ELF-1 (cell line): Measurements from ENCODE around the gene NRBF2.
"Not testable (repeated sequence)": the region's sequence is repeated elsewhere in the genome, so short reads cannot be mapped to it uniquely, and the experiment has no call there.

Experiments
- DNase-seq: peaks from one replicate; pipeline ENCODE4 v3.0.0-alpha.2; 2016; ENCODE audit warnings: low read depth, low spot score

The NRBF2 gene

DNA sequence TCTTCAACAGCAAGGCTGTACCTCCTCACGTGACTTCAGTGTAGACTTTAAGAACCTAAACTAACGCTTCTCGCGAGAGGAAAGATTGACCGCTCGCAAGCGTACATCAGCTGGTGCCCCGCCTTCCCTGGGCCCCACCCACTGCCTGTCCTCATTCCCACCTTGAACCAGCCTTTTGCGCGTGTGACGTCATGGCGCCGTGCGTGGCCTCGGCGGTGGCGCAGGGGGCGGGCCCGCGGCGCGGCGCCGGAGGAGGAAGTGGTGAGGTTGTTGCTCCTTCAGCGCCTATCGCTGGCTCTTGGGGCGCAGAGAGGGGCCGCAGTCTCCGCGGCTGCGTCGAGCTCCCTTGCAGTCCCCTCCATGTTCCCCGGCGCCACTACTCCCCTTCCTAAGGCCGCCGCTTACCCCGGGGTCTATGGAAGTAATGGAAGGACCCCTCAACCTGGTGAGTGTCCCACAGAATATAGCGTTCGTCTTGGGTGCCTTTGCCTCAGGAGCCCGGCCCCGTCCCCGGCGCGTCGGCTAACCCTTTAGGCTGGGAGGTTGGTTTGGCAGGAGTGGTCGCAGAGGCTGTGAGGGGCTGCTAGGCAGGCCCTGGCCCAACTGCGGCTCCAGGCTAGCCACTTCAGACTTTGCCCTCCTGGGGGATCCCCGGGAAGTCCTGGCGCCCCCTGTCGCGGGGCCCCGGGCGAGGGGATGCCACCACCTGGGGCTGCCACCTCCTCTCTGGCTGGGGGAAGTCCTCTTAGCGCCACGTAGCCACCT lies at the start of gene NRBF2:
Gene NRBF2, plus strand, starts transcription at position 273 of the 765 bp plus-strand sequence. Its CDS starts 143 bp downstream, at position 416.
- DNase-seq, result peak; percentile 99

DNA sequence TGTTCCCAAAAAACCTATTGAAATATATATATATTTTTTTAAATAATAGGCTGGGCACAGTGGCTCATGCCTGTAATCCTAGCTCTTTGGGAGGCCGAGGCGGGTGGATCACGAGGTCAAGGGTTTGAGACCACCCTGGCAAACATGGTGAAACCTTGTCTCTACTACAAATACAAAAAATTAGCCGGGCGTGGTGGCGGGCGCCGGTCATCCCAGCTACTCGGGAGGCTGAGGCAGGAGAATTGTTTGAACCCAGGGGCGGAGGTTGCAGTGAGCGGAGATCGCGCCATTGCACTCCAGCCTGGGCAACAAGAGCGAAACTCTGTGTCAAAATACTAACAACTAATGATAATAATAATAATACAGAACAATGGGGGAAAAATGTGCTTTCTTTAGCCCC lies 49.7 kb upstream of the NRBF2 start:
- not testable (repeated sequence) for DNase-seq

DNA sequence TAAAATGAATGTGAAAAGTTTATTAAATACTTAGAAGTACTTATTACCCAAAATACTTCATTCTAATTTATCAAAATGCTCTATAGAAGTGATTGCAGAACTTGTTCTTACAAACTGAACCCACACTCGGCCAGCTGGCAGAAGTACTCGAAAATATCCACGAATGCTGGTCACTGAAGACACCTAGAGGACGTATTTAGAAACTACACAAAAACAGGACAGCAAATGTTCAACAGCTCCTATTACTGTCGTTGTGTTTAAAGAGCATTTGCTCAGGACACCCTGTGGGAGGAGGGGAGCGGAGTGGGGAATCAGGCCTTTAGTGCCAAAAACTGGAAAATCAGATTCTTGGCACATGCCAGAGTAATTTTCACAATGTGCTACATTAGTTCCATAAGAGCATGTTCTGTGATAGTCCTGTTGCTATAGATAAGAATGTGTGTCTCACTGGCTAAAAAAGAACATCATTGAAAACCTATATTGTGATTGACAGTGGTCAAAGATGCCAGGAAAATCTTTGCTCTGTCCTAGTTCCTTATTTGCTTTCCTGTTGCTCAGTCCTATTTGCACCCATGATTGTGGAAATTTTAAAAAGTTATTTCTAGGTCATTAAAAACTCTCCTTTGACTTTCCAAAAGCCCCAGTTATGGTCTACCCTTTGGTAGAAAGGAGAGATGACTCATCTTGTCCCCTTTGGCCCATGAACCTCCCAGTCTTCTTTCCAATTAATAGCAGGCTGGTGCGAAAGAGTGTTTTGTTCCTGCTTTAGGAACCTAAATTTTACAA lies 49.0 kb upstream of the NRBF2 start:
- DNase-seq, result no peak

DNA sequence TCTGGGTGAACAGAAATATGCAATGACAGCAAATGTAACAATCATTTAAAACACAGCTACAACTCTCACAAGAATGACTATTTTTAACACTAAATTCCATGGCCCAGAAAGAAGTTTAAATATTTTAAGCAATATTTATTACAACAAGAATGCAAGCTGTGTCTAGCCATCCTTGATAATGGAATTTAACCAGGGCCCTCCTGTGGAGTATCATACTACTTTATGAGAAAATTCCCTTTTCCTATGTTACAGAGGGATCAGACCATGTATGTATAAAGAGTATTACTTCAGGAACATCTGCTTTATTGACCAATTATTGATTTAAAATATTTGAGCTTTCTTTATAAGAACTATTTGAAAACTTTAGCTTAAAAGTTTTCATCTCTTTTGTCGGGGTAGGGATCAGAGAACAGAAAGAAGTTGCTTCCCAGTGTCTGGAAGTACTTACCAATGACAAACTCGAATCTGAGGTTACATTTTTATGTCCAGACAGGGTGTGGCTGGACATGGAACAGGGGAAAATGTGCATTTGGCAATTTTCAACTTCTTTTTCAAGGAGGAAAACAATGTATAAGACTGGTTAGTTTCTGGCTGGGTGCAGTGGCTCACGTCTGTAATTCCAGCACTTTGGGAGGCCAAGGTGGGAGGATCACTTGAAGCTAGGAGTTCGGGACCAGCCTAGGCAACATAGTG lies 48.3 kb upstream of the NRBF2 start:
- no peak for DNase-seq

DNA sequence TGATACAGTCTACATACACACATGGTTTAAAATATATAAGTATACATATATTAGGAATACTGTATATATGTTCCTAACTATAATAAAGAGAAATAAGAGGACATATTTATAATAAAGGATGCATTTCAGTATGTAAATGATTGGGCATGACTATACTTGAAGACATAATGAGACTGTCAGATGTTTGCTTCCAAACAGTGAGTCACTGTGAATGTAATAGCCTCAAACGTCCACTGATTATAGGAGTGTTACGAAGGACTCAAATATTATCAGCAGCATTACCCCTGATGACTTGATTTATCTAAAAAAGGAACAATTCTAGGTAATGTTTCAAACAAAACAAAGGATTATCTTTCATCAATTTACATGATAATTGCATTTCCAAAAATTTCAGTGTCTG lies 39.9 kb upstream of the NRBF2 start:
- DNase-seq, result no peak

DNA sequence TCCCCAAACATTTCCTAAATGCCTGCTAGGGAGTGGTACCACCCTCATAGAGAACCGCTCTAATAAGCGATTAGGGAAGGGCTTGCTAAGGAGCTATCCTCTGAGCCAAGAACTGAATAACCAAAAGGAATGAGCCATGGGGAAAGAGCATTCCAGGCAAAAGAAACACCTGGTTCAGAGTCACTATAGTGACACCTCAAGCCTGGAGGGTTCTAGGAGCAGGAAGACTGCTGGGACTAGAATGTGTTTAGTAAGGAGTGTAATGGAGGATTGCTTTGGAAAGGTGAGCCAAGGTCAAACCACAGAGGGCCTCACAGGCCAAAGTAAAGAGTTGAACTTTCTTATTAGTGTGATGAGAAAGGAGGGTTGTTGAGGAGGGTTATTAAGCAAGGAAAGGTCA lies 38.7 kb upstream of the NRBF2 start:
- DNase-seq, result no peak

DNA sequence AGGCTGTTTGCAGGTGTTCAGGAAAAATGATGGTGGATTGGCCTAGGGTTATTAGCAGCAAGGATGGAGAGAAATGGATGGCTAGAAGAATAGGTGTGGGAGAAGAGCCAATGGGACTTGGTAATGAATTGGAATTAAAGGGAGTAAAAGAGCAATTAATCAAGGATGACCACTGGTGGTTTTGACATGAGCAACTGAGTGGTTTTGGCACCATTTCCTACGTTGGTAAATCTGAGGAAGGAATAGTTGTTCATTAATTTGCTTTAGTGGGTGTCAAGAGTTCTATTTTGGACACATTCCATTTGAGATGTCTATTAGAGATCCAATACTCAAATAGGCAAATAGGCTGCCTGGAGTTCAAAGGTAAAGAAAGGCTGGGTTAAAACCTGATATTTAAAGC lies 38.2 kb upstream of the NRBF2 start:
- no peak for DNase-seq

DNA sequence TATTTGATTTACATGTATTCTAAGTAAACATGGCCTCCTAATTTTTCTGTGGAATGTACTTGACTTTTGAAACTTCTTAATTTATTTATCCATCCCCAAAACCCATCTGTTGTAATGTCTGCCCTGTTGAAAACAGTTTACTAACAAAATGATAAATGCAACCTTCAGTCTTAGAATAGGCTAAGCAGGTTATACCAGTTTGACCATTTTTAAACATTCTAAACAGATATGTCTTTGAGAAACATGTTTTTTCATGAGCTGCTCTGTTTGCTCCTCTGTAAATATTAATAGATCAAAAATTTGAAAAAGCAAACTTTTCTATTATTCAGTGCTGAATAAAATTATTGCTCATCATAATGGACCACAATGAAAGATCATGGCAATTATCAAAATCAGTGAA lies 33.4 kb upstream of the NRBF2 start:
- no peak for DNase-seq

DNA sequence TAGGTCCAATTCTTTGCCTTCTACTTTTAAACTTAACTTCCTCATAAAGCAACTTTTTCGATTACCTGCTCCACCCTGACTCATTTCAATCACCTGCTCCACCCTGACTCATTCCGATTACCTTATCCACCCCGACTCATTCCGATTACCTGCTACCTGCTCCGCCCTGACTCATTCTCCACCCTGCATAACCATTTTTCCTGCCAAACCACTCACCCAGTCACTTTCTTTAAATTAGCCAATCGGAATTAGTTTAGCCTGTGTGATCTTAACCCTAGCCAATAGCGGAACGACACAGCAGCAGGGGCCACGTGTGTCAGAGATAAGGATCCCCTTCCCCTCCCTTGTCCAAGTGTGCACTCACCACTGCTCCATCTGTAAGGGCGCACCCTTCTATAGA lies 32.0 kb upstream of the NRBF2 start:
- DNase-seq, result not testable (repeated sequence)

DNA sequence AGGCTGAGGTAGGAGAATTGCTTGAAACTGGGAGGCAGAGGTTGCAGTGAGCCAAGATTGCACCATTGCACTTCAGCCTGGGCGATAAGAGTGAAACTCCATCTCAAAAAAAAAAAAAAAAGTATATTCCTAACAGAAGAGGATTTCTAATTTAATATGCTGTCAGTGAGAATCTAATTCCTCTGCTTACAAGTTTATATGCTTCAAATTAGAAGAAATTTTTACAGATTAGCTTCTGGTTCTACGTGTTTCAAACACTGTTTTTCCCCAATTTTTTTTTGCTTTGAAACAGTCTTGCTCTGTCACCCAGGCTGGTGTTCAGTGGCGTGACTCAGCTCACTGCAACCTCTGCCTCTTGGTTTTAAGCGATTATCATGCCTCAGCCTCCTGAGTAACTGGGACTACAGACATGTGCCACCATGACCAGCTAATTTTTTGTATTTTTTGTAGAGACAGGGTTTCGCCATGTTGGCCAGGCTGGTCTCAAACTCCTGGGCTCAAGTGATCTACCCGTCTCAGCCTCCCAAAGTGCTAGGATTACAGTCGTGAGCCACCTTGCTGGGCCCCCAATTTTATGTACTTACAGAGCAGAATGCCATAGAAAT lies 30.7 kb upstream of the NRBF2 start:
- DNase-seq, result not testable (repeated sequence)

DNA sequence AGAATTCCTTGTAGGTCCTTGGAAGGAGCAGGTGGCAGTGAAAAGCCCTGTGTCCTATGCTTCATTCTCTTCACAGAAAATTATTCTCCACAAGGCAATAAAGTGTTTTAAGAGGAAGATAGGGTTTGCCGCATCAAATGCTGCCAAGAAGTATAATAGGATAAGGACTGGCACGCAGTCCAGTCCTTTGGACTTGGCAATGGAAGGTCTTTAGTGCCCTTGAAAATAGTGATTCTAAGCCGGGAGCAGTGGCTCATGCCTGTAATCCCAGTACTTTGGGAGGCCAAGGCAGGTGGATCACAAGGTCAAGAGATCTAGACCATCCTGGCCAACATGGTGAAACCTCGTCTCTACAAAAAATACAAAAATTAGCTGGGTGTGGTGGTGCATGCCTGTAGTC lies 29.9 kb upstream of the NRBF2 start:
- DNase-seq, result not testable (repeated sequence)

DNA sequence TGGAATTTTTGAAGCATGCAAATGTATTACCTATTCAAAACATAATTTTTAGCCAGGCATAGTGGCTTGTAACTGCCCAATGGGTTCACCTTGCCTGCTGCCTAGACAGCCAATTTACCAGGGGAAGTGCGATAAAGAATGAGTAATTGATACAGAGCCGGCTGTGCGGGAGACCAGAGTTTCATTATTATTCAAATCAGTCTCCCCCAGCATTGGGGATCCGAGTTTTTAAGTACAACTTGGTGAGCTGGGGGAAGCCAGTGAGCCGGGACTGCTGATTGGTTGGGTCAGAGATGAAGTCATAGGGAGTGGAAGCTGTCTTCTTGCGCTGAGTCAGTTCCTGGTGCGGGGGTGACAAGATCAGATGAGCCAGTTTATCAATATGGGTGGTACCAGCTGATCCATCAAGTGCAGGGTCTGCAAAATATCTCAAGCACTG lies 29.1 kb upstream of the NRBF2 start:
- DNase-seq, result peak; percentile 56

DNA sequence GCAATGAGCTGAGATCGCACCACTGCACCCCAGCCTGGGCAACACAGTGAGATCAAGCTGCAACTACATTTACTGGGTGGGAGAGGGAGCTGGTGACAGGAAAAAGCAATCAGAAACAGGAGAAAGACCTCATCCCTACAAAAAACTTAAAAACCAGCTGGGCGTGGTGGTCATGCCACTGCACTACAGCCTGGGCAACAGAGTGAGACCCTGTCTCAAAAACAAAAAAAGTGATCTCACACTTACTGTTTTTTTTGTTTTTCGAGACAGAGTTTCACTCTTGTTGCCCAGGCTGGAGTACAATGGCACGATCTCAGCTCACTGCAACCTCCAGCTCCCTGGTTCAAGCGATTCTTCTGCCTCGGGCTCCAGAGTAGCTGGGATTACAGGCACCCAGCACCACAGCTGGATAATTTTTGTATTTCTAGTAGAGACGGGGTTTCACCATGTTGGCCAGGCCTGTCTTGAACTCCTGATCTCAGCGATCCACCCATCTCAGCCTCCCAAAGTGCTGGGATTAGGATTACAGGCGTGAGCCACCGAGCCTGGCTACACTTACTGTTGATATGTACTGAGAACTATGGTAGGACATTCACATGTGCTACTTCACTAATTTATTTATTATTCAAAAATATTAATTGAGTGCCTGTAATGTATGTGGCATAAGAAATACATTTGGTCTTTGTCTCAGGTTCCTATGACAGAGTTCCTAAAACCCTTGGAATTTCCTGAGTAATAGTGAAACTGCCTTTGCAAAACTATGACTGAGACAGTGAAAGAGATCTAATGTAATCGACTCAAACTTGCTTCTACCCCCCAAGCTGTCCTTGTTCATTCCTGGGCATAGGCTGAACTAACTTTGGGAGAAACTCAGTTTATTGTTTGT lies 27.7 kb upstream of the NRBF2 start:
- no peak for DNase-seq

DNA sequence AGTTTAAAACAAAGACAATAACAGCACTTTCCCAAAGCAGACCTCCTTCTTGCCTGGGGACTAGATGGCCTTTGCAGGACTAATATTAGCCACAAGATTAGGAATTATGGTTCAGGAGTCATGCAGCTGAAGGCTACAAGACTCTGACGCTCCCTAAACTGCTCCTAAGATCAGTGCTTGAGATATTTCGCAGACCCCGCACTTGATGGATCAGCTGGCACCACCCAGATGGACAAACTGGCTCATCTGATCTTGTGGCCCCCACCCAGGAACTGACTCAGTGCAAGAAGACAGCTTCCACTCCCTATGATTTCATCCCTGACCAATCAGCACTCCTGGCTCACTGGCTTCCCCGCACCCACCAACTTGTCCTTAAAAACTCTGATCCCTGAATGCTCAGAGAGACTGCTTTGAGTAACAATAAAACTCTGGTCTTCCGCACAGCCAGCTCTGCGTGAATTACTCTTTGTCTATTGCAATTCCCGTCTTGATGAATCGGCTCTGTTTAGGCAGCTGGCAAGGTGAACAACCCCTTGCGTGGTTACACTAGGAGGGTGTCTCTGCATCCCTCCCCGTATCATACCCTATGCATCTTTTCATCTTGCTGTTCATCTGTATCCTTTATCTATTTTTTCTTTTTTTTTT lies 26.9 kb upstream of the NRBF2 start:
- DNase-seq, result no peak

DNA sequence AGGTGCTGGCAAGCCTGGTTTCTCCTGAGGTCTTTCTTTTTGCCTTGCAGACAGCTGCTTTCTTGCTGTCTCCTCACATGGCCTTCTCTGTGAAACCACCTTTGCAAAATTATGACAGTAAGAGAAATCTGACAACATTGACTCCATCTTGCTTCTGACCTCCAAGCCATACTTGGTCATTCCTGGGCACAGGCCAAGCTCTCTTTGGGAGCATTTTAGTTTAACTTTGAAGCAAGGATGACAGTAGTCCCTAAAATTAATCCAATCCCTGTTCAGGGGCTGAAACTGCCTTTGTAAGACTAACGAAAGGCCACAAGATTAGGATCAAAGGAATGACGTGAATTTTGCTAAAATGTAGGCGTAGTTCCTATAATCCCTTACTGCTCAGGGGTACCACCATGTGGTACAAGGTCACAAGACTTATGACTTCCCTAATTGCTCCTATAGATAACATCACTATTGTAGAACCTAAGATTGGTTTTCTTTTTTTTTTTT lies 25.1 kb upstream of the NRBF2 start:
- DNase-seq, result no peak

DNA sequence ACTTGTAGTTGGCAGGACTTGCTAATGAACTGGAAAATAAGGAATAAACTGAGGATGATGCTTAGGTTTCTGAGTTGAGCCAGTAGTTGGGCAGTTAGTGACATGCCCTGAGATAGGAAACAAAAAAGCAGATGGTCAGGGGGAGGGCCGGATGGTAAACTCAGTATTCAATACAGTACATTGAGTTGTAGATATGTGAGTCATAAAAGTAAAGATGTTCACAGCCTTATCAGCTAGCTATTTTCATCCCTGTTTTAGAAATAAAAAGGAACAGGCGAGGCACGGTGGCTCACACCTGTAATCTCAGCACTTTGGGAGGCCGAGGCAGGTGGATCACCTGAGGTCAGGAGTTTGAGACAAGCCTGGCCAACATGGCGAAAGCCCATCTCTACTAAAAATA lies 22.2 kb upstream of the NRBF2 start:
- no peak for DNase-seq

DNA sequence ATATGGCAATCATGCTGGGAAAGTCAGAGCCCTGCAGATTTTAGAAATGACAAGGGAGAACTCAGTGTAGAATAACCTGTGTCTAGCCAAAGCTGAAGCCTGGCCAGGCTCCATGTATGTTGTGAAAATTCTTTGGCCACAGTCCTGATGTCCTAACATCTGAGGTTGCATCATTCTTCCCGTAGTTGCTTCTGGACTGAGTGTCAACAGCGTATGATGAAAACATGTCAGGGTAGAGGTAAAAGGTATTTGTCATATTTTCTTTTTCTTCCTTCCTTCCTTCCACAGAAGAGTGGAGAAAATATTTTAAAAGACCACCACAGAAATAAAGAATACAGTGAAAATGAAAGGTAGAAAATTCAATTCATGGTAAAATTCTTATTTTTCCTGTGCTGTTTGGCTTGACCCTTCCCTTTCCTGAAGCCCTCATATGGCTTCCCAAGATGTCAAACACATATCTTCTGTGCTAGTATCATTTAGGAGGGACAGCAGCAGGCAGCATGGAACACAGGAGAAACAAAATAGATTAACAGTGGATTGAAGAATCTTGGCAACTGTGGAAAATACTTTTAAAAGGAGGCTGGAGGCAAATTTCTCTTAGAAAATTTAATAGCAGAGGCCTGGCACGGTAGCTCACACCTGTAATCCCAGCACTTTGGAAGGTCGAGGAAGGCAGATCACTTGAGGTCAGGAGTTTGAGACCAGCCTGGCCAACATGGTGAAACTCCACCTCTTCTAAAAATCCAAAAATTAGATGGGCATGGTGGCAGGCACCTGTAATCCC lies 18.9 kb upstream of the NRBF2 start:
- DNase-seq, result no peak

DNA sequence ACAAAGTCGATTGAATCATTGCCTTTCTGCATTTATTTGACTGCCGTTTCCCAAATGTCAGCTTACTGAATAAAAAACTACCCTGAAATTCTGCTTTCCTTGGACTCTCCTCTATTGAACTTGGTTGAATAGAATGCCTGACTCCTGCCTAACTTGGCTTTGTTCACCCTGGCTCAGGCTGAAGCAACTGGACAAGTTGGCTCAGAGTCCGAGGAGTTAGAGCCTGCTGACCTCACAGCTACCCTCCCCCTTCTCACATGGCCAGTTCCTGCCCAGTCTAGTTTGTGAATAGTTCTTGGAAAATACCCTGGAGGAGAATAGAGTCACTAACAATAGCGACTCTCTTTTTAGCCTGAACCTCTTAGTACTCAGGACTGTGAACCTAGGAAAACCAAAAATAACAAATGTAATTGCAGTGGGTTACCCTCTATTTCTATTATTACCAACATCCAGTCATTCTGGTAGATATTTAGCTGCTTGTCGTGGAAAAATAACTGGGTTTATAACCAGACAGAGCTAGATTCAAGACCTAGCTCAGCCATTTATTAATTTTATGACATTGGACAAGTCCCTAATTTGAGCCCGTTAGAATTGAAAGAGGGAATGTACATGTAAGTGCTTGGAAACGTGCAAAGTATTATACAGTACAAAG lies 17.3 kb upstream of the NRBF2 start:
- peak; percentile 76 for DNase-seq
